Amygdala (tissue), 56 donors: ENCODE data around the gene CANX.
"Not testable (repeated sequence)": the region's sequence is repeated elsewhere in the genome, so short reads cannot be mapped to it uniquely, and the experiment has no call there.

Experiments
- DNase-seq, 56 donors: peaks; one replicate each; lab custom pipeline; 2025; lab: John Stamatoyannopoulos, UW

The CANX gene

DNA sequence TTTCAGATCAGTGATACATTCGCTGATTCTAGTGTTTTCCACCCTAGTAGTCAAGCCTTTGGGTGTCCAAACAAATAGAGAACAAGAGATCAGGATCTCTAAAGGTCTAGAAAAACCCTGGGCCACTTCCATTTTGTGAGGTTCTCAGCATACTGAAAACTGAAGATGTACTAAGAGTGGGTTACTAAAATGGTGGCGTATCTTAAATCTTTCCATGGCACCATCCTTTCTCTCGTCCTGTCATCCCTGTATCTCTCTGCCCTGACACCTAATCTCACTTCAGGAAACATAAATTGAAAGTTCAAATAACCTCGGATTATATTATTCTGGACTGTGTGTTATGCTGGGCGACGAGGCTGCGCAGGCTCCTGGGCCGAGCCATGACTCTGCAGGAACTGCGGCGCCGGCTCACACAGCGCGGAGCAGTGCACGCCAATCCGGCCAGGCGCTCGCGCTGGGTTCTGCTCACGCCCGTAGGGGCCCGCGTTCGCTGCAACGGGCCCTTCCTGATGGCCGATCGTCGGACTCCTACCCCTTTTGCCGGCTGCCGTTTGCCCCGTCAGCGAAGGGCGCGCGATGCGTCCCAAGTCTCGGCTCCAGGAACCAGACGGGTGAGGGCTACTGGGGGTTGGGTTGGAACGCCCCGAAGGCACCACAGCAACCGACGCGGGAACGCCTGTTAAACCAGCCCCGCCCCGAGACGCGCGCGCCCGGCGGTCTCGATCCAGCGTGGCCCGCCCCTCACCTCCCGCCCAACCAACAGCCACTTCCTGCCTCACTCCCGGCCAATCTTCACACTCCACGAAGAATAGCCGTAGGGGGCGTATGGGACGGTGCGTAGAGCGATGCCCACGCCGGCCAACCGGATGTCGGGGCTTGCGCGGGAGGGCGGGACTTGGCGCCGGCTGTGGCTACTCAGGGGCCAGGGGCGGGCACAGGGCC is 503 bp upstream of the CANX start:
- peak; percentile 86 to 100 (median 99) for DNase-seq

GRCh38 chr5:179699616-179700237 is 960 bp downstream of the CANX start:
- DNase-seq = peak in 4 of 56 donors; percentile 3 to 14 (median 8)

- no peak for DNase-seq
These were observed 1.7 kb downstream of the CANX start for GRCh38 chr5:179700401-179700918.

DNA sequence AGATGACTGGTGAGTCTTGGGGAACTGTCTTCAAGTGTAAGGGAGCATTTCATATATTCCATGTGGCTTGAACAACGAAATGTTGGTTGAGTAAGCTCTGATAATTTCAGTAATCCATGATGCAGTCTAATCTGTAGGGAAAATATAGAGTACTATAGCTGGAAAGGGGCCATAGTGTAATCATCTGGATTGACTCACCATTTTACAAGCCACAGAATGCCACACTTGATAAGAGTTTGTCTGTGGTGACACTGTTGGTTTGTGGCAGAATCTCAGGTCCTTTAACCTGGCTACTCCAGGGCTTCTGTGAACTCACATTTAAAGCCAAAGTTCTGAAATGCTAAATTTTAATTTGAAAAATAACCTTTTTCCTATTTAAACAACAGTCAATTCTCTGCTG is 17.5 kb downstream of the CANX start:
- no peak for DNase-seq

GRCh38 chr5:179720222-179720621 is 21.5 kb downstream of the CANX start:
- no peak for DNase-seq

- no peak for DNase-seq
These were observed 25.4 kb downstream of the CANX start for GRCh38 chr5:179724163-179724562.

DNA sequence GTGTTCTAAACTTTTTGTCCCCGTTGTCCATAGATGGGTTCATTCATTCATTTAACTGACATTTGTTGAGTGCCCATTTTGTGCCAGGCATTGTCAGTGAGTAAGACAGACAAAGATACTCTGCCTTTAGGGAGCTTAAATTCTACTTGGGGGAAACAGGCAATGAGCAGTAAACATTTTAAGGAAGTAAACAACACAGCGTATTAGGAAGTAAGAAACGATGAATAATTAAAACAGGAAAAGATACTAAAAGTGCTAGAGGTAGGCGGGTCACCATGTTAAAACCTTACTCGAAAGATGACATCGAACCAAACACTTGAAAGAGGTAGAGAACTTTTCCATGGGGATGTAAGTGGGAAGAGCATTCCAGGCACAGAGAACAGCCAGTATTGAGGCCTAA is 28.3 kb downstream of the CANX start:
- DNase-seq = no peak

DNA sequence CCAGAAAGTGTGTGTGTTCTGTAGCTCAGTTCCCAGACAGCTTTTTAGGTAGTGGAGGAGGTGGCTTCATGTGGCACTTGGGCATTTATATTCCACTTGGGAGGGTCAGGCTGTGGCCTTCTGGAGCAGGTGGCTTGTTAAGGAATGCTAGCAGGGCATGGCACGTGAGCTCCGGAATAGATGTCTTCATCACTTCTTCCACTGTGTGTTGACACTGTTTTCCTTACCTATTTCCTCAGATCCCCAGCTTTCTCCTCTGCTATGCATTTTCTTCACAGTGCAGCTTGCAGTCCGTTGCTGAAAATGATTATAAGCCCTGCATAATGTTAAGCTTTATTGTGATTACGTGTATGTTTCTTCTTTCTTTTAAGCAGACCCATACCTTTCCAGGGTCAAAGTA is 30.5 kb downstream of the CANX start:
- no peak for DNase-seq

GRCh38 chr5:179729727-179730126 is 31.0 kb downstream of the CANX start:
- no peak for DNase-seq

DNA sequence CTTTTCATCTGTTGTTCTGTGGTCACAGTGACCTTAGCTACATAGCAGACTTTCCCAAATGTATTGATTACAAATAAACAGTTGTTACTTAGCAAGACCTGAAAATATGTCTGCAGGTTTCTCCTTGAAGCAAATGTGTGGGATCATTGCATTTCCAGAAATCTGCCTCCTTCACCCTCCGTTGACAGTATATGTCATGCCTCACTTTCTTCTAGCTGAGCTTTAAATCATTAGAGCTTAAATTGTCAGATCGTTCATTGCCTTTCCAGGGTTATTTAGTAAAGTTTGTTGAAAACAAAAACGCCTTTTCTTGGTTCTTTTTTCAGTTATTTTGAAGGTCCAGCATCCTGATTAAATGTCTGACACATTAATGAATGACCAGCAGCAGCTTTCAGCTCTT is 31.6 kb downstream of the CANX start:
- no peak for DNase-seq

DNA sequence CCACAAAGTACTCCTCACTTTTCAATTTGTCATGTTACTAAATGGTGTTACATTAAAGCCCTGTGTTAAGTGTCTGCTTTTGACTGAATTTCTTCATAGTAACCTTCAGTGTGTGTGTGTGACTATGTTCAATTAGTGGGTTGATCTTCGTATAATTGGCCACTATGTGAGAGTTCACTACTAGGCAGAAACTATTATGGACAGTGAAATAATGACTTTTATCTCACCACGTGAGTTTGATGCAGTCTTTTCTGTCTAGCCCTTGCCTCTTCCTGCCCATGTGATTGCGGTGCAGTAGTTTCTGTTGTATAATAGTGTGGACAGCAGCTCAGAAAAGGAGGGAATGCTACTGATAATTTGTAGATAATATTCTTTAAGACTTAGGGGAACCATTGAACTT is 32.1 kb downstream of the CANX start:
- DNase-seq = no peak

DNA sequence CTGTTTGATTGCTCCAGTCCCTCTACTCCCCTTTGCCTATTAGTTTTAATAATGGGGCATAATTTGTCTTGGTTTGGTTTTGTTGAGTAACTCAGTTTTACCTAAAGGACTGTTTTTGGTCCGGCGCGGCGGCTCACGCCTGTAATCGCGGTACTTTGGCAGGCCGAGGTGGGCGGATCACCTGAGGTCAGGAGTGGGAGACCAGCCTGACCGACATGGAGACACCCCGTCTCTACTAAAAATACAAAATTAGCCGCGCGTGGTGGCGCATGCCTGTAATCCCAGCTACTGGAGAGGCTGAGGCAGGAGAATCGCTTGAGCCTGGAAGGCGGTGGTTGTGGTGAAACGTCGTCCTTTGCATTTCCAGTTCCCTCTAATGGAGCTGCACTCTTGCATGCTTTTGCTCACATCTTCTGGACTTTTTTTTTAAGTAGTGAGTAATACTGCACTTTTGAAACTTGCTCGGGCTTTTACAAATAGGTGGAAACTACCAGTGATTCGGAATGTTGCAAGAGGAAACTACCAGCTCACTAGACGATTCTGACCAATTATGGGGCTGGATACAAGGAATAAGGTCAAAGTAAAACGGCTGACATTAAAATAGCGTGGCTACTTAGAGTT is 33.1 kb downstream of the CANX start:
- DNase-seq = peak in 5 of 56 donors; percentile 1 to 11 (median 6)

DNA sequence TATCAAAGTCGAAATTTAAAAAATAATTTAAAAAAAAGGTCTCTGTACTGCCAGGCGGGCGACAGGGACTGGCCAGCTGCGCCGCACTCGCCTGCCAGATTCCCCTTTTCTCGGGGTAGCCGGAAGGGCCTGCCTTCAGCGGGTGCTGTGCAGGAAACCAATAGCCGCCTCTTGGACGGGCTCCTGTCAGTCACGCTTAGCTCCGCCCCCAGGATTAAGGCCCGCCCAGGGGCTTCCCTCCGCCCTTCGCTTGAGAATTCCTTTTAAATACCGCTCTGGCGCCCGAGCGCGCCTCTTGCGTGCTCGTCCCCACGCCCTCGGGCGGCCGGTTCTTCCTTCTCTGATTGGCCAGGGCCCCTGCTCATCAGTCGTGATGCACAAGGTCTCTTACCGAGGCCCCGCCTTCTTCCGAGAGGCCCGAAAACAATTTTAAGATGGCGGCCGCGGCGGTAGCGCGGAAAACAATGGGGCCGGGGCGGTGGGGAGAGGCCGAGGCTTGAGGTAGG is 33.7 kb downstream of the CANX start, which contains the start of gene MAML1:
Gene MAML1 (plus strand): TSS at position 411 of the 506 bp plus-strand sequence. CDS start 291 bp downstream, outside the sequence.
- peak; percentile 83 to 100 (median 99) for DNase-seq

DNA sequence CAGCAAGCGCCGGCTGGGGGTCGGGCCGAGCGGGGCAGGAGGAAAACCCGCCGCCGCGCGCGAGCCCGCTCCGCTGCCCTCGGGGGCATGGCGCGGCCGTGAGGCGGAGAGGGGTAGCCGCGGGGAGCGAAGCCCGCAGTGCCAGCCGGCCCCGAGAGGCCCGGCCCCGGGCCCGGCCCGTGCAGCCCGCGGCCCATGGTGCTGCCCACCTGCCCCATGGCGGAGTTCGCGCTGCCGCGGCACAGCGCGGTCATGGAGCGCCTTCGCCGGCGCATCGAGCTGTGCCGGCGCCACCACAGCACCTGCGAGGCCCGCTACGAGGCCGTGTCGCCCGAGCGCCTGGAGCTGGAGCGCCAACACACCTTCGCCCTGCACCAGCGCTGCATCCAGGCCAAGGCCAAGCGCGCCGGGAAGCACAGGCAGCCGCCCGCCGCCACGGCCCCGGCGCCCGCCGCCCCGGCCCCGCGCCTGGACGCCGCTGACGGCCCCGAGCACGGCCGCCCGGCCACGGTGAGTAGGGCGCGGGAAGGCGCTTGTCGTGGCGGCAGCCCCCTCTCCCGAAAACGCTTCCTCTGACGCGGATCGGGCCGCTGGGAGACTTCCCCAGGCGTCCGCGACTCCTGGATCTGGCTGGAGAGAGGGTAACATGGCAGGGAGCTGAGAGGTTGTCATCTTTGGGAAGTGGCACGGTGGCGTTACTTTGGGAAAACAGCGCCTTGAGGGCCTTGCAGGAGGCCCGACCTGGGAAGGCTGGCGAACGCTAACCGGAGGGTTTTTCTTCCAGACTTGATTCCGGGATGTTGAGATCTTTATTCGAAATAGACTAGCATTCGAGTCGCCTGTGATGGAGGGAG is 34.4 kb downstream of the CANX start:
- DNase-seq = peak in 42 of 56 donors; percentile 4 to 70 (median 35)

- DNase-seq = no peak
These were observed 35.0 kb downstream of the CANX start for GRCh38 chr5:179733772-179734126.

DNA sequence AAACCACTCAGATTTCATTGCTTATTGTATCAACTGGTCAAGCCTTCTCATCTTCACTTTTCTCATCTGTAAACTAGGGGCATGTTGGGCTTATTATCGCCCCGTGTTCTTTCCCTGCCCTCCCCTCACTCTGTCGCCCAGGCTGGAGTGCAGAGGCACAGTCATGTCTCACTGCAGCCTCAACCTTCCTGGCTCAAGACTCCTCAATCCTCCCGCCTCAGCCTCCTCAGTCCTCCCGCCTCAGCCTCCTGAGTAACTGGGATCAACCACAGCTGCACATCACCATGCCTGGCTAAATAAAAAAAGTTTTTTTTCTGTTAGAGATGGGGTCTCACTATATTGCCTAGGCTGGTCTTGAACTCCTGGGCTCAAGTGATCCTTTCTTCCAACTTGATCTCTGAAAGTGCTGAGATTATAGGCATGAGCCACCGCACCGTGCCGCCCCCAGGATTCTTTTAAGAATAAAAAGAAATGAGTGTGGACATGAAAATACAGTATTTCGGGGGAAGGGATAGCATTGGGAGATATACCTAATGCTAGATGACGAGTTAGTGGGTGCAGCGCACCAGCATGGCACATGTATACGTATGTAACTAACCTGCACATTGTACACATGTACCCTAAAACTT is 35.9 kb downstream of the CANX start:
- DNase-seq = no peak

- DNase-seq = no peak
These were observed 40.0 kb downstream of the CANX start for GRCh38 chr5:179738742-179739141.

- DNase-seq = not testable (repeated sequence)
These were observed 45.3 kb downstream of the CANX start for GRCh38 chr5:179744106-179744505.

- DNase-seq = no peak
These were observed 48.1 kb downstream of the CANX start for GRCh38 chr5:179746872-179747271.
